ENCODE data around the gene SPDEF.

DNA sequence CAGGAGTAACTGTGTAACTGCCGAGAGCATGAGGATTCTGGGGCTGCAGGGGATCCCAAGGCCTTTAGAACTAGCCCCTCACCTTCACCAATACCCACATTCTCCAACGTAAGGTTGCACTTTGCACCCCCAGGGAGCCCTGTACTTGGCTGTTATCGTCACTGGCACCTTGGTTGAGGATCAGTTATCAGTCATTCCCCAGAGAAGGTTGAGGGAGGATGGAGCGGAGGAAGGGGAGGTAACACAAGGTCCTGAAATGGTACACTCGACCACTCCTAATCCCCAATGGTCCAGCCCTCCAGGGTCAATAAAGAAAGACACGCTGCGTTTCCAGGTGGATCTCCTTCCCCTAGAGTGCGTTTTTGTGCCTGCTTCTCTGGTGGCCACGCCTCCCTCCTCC, 1.1 kb upstream of the SPDEF start:
- TF ChIP-seq POLR2A (IDR thresholded peaks at IDR 0.05; ENCODE audit: low read depth, low read length) (no peak), POLR2AphosphoS5 (IDR thresholded peaks at IDR 0.05; ENCODE audit: low read depth, low read length) (no peak)

Data from GM12891 (cell line).